Dedifferentiated amniotic fluid mesenchymal stem cell (primary cell): Measurements from ENCODE around the gene SAMHD1.
"Not testable (repeated sequence)": the region's sequence is repeated elsewhere in the genome, so short reads cannot be mapped to it uniquely, and the experiment has no call there.

Experiments used
- DNase-seq: peaks from one replicate; pipeline ENCODE4 v3.0.0-alpha.2; 2016; ENCODE audit errors: extremely low spot score

Gene SAMHD1

DNA sequence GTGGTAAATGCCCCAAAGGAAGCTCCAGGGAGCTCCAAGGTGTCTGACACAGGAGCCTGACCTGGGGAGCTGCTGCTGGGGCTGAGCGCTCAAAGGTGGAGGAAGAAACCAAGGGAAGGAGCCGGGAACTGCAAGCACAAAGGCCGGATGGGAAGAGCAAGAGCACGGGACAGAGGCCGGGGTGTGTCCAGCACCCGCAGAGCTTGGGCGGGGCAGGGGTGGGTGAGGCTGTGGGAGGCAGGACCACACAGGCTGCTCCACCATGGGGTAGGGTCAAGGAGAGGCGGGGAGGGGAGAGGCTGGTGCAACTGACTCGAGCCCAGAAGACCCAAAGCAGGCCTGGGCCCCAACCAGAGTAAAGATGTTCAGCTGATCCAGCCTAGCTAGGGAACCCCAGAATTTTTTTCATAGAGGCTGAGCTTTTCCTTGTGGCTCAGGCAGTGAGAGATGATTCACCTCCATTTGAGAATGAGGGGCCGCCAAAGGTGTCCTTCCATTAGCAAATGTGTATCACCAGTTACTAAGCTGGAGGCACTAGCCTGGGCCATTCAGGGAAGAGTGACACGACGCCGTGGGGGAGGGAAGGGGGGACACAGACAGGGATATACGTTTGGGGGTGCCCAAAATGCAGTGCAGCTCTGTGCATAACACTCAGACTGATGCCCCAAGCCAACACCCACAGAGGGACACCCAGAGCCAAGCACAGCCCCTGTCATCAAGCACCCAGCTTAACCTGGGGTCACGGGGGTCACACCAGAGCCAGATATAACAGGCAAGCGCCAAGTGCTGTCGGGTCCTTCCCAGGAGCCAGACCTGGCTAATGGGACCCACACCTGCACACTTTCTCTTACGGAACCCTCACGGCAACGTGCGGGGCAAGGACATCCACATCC is 96.9 kb downstream of the SAMHD1 start:
- DNase-seq: no peak

DNA sequence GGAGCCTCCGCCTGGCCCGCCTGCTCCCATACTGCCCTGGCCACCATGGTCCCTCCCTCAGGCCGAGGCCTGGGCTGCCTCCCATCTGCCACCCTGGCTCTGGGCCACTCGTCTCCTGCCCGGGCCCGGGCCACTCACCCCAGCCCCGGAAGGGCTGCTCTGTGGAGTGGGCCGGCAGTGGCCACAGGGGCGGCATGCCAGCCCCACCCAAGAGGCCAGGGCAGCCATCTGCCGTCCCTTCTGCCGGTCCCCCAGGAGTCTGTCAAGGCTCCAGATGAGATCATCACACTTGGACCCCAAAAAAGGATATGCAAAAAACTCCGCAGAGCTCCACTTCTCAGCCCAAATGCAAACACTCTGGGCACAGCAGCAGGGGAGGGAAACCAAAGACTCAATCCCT is 99.3 kb downstream of the SAMHD1 start:
- no peak for DNase-seq

DNA sequence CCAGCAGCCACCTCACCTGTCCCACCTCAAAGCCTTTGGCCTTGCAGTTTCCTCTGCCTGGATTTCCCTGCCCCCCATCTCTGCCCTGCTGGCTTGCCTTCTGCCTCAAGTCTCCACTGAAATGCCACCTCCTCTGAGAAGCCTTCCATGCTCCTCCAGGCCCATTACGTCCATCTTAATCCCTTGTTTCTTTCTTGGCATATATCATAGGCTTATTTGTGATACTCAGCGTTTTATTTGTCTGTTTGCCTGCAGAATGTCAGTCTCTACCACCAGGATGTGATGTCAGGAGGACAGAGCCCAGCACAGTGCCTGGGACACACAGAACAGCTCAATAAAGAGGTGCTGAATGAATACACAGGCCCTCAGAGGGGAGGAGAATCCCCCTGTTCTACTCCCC is 100.0 kb downstream of the SAMHD1 start:
- DNase-seq: no peak

DNA sequence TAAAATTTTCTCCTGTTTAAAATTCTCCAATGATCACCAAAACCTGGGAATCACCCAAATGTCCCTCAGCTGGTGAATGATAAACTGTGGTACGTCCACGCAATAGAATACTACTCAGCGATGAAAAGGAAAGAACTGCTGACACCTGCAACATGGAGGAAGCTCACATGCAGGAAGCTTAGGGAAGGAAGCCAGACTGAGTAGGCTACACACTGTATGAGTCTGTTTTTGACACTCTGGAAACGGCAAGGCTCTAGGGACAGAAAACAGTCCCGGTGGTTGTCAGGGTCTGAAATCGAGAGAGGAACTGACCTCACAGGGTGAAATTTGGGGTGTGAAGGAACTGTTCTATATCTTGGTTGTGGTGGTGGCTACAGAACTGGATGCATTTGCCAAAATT is 100.7 kb downstream of the SAMHD1 start:
- no peak for DNase-seq

DNA sequence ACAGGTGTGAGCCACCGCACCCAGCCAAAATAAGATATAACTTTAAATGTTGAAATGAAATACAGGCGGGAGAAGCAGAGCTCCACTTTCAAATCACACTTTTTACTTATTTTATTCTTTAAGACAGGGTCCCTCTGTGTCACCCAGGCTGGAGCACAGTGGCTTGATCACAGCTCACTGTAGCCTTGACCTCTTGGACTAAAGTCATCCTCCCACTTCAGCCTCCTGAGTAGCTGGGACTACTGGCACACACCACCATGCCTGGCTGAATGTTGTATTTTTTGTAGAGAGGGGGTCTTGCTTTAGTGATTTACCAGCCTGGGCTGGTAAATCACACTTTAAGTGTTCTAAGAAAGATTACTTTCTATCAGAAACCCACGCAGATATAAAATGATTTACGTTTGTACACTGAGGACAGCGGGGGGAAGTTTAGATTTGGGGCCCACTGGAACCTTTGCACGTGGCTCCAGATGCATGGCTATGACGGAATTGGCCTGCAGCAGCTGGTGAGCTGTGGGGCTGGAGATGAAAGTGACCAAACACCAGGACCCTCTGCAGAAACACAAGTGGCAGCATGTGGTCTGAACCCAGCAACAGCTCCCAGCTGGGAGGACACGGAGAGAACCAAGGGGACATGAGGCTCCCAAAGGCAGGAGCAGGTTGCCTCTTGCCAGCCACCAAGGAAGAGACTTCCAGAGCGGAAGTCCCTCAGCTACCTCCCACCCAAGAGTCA is 102.0 kb downstream of the SAMHD1 start:
- DNase-seq: no peak

DNA sequence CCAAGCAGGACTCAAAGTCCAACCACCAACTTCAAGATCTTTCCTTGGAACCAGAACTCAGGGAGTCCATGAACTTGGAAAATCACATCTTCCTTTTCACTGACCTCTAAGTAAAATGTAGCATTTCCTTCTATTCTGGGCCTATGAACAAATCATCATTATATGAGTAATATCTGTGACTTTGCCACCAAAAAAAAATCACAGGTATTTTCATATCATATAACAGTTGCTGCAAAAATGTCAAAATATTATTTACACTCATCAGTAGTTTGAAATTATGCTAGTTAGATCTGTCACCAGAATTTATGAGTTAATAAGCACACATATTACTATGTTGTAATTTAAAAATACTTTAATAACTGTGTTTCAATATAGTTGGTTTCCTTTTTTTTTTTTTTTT is 102.8 kb downstream of the SAMHD1 start:
- no peak for DNase-seq

DNA sequence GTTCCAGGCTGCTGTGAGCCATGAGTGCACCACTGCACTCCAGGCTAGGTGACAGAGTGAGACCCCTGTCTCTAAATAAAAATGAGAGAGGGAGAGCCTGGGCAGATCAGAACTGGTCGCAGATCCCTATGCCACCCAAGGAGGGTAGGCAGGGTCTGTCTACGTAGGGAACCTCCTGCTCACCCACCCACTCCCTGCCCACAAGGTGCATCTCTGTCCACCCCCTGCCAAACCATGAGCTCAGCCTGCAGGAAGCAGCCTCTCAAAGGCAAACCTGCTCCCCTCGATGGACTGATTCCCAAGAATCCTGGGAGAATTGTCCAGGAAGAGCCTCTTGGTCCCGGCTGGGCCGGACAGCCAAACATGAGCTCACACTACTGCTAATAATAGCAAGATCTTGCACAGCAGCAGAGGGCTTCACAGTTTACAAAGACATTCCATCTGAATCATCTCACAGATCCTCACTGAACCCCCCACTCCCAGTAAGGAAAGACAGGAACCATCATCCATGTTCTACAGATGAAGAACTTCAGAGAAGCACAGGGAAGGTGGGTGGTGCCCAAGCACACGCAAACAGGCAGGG is 103.3 kb downstream of the SAMHD1 start:
- peak; percentile 73 for DNase-seq

DNA sequence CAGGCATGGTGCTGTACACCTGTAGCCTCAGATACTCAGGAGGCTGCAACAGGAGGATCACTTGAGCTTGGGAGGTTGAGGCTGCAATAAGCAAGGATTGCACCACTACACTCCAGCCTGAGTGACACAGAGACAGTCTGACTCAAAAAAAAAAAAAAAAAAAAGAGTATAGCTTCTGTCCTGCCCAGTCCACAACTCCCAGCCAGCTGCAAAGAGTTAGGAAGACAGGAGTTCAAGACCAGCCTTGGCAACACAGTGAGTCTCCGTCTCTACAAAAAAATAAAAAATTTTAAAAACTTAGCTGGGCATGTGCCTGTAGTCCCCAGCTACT is 103.8 kb downstream of the SAMHD1 start:
- no peak for DNase-seq

DNA sequence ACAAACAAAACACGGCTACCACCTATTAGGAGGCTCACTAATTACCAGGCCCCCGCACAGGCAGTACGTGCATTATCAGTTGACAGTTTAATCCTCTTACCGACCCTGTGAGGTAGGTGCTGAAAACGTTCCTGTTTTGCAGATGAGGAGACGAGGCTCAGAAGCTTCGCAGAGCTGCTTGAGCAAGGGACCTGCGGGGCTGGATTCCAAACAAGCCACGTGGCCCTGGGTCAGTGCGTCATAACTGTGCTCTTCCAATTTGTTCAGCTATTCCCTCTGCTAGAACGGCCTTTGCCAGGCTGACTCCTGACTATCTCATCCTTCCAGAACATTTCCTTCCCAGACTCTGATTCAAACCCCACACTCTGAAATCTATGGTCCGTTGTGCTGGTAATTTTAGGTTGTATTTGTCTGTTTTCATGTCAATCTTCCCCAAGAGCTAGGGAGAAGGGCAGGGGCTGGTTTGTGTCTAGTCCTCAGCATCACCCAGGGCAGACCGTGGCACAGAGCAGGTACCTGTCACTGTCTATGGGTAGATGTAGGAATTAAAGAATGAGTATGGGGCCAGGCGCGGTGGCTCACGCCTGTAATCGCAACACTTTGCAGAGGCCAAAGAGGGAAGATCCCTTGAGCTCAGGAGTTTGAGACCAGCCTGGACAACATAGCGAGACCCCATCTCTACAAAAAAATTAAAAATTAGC is 104.3 kb downstream of the SAMHD1 start:
- DNase-seq: no peak

DNA sequence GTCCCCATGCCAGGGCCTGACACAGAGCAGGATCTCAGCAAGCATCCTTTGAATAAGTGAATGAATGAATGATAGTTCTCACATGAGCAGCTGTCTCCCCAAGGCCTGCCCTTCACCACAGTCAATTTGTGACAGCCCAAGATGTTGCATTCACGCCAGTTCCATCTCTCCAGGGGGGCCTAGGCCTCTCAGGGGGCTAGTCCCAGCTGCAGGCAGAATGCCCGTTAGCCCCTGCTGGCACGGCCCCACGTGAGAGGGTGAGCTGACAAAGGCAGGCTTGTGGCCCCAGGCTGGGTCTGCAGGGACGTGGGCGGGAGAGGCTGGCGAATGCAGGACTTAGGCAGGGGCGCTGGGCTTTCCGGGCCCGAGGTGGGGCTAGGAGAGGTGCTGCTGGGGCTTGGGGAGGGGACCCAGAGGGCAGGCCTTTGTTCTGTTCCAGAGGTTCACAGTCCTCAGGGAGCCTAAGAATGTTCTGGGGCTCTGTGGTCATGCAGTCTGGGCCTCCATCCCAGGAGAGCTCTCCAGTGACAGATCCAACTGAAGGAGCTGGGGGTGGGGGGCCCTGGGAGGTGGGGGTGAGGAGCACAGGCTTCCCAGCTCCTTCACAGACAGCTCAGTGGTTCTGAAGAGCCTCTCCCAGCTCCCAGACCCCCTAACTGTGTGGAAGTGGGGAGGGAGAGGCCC is 106.1 kb downstream of the SAMHD1 start:
- no peak for DNase-seq

DNA sequence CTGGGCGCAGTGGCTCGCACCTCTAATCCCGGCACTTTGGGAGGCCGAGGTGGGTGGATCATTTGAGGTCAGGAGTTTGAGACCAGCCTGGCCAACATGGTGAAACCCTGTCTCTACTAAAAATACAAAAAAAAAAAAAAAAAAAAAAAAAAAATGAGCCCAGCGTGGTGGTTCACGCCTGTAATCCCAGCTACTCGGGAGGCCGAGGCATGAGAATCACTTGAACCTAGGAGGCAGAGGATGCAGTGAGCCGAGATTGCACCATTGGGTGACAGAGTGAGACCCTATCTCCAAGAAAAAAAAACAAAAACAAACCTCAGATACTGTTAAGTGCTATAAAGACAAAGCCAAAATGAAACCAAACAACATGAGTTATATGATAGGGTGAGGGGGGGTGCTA is 110.5 kb downstream of the SAMHD1 start:
- not testable (repeated sequence) for DNase-seq
